ENCODE measurements around the gene SIM2. TPM values are rescaled to one million over a fixed set of nuclear protein-coding genes. Genes with fewer than 3 reads are reported as not detected.

SIM2 gene
- total RNA-seq, 2 donors from 2014 or later, result not detected

DNA sequence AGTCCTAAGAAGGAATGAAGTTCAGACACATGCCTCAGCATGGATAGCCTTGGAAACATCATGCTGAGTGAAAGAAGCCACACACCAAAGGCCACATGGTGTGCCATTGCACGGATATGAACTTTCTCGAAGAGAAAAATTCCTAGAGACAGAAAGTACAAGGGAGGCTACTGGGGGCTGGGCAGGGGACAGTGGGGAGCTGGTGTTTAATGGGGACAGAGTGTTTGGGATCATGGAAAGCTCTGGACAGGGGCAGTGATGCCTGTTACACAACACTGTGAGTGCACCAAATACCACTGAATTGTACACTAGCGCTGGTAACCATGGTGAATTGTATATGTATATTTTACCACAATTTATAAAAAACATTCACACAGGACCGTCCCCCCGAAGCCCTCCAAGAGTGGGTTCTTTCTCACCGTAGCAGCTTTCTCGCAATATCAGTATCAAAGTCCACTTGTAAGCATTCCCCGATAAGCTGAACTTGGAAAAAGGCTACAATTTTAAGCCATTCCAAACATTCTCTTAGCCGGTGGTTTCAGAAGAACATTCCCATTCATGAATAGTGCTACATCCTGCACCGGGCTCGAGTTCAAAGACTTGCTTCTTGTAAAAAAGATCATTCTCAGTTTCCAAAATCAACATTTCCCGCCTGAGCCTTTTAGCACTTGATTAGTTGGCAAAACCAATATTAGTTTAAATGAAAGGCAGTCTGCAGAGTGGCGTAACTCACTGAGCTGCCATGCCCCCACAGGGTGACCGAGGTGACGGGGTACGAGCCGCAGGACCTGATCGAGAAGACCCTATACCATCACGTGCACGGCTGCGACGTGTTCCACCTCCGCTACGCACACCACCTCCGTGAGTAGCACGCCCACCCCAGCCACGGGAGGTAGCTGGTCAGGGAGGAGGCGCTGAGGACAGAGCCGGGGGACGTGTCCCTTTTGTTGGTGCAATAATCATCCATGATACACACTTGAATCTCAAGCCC is 31.7 kb downstream of the SIM2 start:
- H3K4me3 ChIP-seq, result no peak overlapping the region
- no peaks in the 10 kb centered on the region for H3K36me3 ChIP-seq
- H3K9me3 ChIP-seq, result no peaks in the 10 kb centered on the region
- TF ChIP-seq, protein P1, sequence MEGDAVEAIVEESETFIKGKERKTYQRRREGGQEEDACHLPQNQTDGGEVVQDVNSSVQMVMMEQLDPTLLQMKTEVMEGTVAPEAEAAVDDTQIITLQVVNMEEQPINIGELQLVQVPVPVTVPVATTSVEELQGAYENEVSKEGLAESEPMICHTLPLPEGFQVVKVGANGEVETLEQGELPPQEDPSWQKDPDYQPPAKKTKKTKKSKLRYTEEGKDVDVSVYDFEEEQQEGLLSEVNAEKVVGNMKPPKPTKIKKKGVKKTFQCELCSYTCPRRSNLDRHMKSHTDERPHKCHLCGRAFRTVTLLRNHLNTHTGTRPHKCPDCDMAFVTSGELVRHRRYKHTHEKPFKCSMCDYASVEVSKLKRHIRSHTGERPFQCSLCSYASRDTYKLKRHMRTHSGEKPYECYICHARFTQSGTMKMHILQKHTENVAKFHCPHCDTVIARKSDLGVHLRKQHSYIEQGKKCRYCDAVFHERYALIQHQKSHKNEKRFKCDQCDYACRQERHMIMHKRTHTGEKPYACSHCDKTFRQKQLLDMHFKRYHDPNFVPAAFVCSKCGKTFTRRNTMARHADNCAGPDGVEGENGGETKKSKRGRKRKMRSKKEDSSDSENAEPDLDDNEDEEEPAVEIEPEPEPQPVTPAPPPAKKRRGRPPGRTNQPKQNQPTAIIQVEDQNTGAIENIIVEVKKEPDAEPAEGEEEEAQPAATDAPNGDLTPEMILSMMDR (IDR thresholded peaks at IDR 0.05), result no peak
- DNase-seq (ENCODE audit: low spot score), result no peak
- H3K4me1 ChIP-seq (ENCODE audit: control insufficient read depth in 1 of 2, low read depth in 2 of 2), result no peaks in the 10 kb centered on the region
- H3K27ac ChIP-seq, result no peak overlapping the region
- peaks cover 4% of the 10 kb centered on the region for H3K27me3 ChIP-seq (replicated peaks; ENCODE audit: insufficient read depth)
- no peak for ATAC-seq (ENCODE audit: insufficient number of reproducible peaks, low FRiP score, low read depth)

DNA sequence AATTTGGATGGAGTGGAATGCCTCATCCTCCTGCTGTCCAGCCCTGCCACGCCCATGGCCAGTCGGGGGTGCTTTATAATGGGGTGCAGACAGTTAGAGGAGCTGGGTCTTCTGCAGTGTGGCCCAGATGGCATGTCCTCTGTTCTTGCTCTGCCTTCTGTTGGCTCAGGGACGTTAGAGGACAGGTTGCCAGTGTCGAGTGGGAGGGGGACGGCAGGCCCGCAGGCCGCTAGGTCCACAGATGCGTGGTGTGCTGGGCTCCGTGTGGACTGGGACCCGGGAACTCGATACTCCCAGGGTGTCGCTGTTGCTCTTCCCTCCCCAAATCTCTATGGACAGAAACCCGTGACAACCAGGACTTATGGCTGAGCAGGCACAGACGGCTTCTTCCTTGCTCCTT is 33.3 kb downstream of the SIM2 start:
- Histone ChIP-seq H3K27ac (no peak overlapping the region), H3K4me1 (ENCODE audit: control insufficient read depth in 1 of 2, low read depth in 2 of 2) (no peaks in the 10 kb centered on the region), H3K27me3 (replicated peaks; ENCODE audit: insufficient read depth) (peaks cover 4% of the 10 kb centered on the region), H3K36me3 (no peaks in the 10 kb centered on the region), H3K9me3 (no peaks in the 10 kb centered on the region), H3K4me3 (no peak overlapping the region)
- ATAC-seq (ENCODE audit: insufficient number of reproducible peaks, low FRiP score, low read depth) (no peak), DNase-seq (ENCODE audit: low spot score) (no peak)
- TF ChIP-seq, protein P1 (IDR thresholded peaks at IDR 0.05), result no peak

- Histone ChIP-seq H3K27me3 (replicated peaks; ENCODE audit: insufficient read depth) (peaks cover 4% of the 10 kb centered on the region), H3K27ac (no peak overlapping the region), H3K4me1 (ENCODE audit: control insufficient read depth in 1 of 2, low read depth in 2 of 2) (no peaks in the 10 kb centered on the region), H3K36me3 (no peaks in the 10 kb centered on the region), H3K4me3 (no peak overlapping the region), H3K9me3 (no peaks in the 10 kb centered on the region)
- TF ChIP-seq, protein P1 (IDR thresholded peaks at IDR 0.05), result no peak
- no peak for ATAC-seq (ENCODE audit: insufficient number of reproducible peaks, low FRiP score, low read depth)
- no peak for DNase-seq (ENCODE audit: low spot score)
Observed at GRCh38 chr21:36732761-36733160, 33.8 kb downstream of the SIM2 start.

DNA sequence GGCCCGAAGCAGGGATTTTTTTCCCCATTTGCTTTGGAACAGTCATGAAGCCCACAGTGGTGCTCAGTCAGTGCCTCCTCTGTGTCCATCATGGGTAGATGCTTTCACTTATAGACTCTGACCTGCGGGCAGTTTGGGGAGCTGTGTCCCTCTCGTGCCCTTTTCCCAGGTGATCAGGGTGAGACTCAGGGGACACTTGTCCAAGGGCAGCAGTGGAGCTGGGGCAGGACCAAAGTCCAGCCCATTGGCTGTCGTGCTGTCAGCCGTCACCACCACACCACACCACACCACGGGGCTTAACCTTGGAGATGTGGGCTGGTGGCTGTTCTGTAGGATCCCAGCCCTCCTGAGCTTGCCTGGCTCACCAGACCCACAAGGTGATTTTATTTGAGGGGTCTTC is 34.9 kb downstream of the SIM2 start:
- no peaks in the 10 kb centered on the region for H3K4me1 ChIP-seq (ENCODE audit: control insufficient read depth in 1 of 2, low read depth in 2 of 2)
- H3K9me3 ChIP-seq, result no peaks in the 10 kb centered on the region
- DNase-seq (ENCODE audit: low spot score) (no peak), ATAC-seq (ENCODE audit: insufficient number of reproducible peaks, low FRiP score, low read depth) (no peak)
- H3K4me3 ChIP-seq, result no peak overlapping the region
- peaks cover 4% of the 10 kb centered on the region for H3K27me3 ChIP-seq (replicated peaks; ENCODE audit: insufficient read depth)
- H3K36me3 ChIP-seq, result no peaks in the 10 kb centered on the region
- H3K27ac ChIP-seq, result no peak overlapping the region
- TF ChIP-seq, protein P1 (IDR thresholded peaks at IDR 0.05), result no peak

GRCh38 chr21:36734367-36735200 is 35.7 kb downstream of the SIM2 start:
- H3K27me3 ChIP-seq (replicated peaks; ENCODE audit: insufficient read depth), result peaks cover 4% of the 10 kb centered on the region
- H3K27ac ChIP-seq, result no peak overlapping the region
- H3K4me1 ChIP-seq (ENCODE audit: control insufficient read depth in 1 of 2, low read depth in 2 of 2), result no peaks in the 10 kb centered on the region
- no peak for ATAC-seq (ENCODE audit: insufficient number of reproducible peaks, low FRiP score, low read depth)
- TF ChIP-seq, protein P1 (IDR thresholded peaks at IDR 0.05), result no peak
- H3K9me3 ChIP-seq, result no peaks in the 10 kb centered on the region
- no peaks in the 10 kb centered on the region for H3K36me3 ChIP-seq
- no peak overlapping the region for H3K4me3 ChIP-seq
- DNase-seq (ENCODE audit: low spot score), result no peak

Measured in thoracic aorta (tissue), 2 donors.